ENCODE results near the gene PARD3B. TPM values are rescaled to one million over a fixed set of nuclear protein-coding genes. Genes with fewer than 3 reads are reported as not detected.

Gene PARD3B
- total and polyA plus RNA-seq, 2 of the 8 experiments (the other 6 are each of a cell fraction or from before 2014, with no cell fraction given), result 1.2 to 5.7 TPM

DNA sequence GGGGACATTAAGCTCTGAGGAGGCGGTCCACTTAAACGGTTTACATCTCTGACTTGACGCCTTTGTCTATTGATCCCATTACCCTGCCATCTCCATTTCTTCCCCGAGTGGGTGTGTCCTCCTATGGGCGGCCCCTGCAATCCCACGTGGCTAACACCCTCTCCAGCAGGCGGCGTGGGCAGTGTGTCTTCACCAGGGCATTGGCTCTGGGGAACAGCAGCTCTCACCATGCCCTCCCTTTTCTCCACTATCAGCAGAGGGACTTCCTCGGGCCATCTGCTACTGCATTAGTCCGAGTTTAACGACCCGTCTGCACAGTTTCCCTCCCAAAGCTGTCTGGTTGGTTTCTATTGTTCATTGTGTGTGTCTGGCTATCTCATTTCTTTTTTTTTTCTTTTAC lies 625.1 kb downstream of the PARD3B start:
- no peak overlapping the region for H3K23ac ChIP-seq (ENCODE audit: insufficient read length)
- POLR2A ChIA-PET (ENCODE audit: partially characterized antibody), result no interaction called here
- DNase-seq (ENCODE audit: low read depth in 1 of 2, low spot score in 2 of 2), result no peak
- H3K14ac ChIP-seq (ENCODE audit: insufficient read length), result no peak overlapping the region
- H3K4me3 ChIP-seq (ENCODE audit: extremely low read depth in 1 of 4, insufficient read depth in 2 of 4, low read depth in 3 of 4, low read length in 4 of 4), result no peak overlapping the region
- H4K5ac ChIP-seq (ENCODE audit: insufficient read length, low read depth, low read length), result no peak overlapping the region
- H3K27ac ChIP-seq (ENCODE audit: low read depth, low read length), result no peak overlapping the region
- H3K4me2 ChIP-seq (ENCODE audit: insufficient read depth in 1 of 2, low read depth in 2 of 2, low read length in 2 of 2), result no peak overlapping the region
- H3K79me1 ChIP-seq (ENCODE audit: low read depth, low read length), result no peaks in the 10 kb centered on the region
- no peaks in the 10 kb centered on the region; a peak in 1 of 4 replicates for H3K9me3 ChIP-seq (ENCODE audit: insufficient read depth in 2 of 2, low read depth in 1 of 2, low read length in 1 of 2)
- peaks cover 0 to 2% (median 0%) of the 10 kb centered on the region in 4 experiments; a peak in 1 of 7 replicates for H3K4me1 ChIP-seq (replicated peaks in 1 of 4; ENCODE audit: control insufficient read depth in 3 of 4, insufficient read depth in 4 of 4, low read length in 3 of 4)
- no peaks in the 10 kb centered on the region for H3K27me3 ChIP-seq (replicated peaks in 1 of 4; ENCODE audit: control insufficient read depth in 3 of 4, extremely low read depth in 1 of 4, insufficient read depth in 3 of 4, low read length in 3 of 4)
- no peak overlapping the region for H4K8ac ChIP-seq (ENCODE audit: extremely low read depth, insufficient read depth, low read length)
- no peak overlapping the region for H2BK15ac ChIP-seq (ENCODE audit: low read length)
- H4K20me1 ChIP-seq (replicated peaks in 1 of 2; ENCODE audit: control insufficient read depth in 1 of 2, insufficient read depth in 2 of 2, low read length in 2 of 2), result no peaks in the 10 kb centered on the region
- no peaks in the 10 kb centered on the region for H3K36me3 ChIP-seq (ENCODE audit: control insufficient read depth in 2 of 4, insufficient read depth in 4 of 4, low read length in 3 of 4)
- TF ChIP-seq CBX5 (IDR thresholded peaks at IDR 0.05; ENCODE audit: low read depth, low read length) (no peak), RAD21 (IDR thresholded peaks at IDR 0.05 in 1 of 2, conservative IDR thresholded peaks at IDR 0.05 in 1 of 2; ENCODE audit: low read depth in 2 of 2, low read length in 2 of 2) (peak in 1 of 2 experiments; percentile 13; a peak in 1 of 4 replicates), SIRT6 (IDR thresholded peaks at IDR 0.05; ENCODE audit: low read length) (no peak)
- TF ChIP-seq, protein P1, sequence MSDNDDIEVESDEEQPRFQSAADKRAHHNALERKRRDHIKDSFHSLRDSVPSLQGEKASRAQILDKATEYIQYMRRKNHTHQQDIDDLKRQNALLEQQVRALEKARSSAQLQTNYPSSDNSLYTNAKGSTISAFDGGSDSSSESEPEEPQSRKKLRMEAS (IDR thresholded peaks at IDR 0.05), result 0 out of 2 replicates have a peak, but pooled peaks have one; percentile 10
- no peak overlapping the region for H2BK120ac ChIP-seq (replicated peaks; ENCODE audit: low read depth, low read length)
- 82% methylated on average over 12 of the region's 12 CpGs; no CpG with 5 or more reads in 1 of the 2 experiments for WGBS, 2 experiments (ENCODE audit: extremely low coverage in 1 of 2, insufficient coverage in 1 of 2, insufficient read length in 1 of 2, insufficient replicate concordance in 2 of 2, low coverage in 1 of 2, low lambda C conversion rate in 2 of 2, missing lambda C conversion rate in 1 of 2)
- no peak for FAIRE-seq
- no peak overlapping the region for H2BK5ac ChIP-seq (ENCODE audit: low read depth, low read length)
- H3K4ac ChIP-seq (replicated peaks; ENCODE audit: insufficient read length, low read depth, low read length), result no peak overlapping the region
- H2AK5ac ChIP-seq (ENCODE audit: low read depth, low read length), result no peak overlapping the region
- no peaks in the 10 kb centered on the region for H3K79me2 ChIP-seq (ENCODE audit: control insufficient read depth in 1 of 2, insufficient read depth in 2 of 2, low read length in 2 of 2)
- H3K18ac ChIP-seq (ENCODE audit: extremely low read depth, low read length), result no peak overlapping the region
- H2AFZ ChIP-seq (ENCODE audit: low read length), result no peak overlapping the region
- H2BK12ac ChIP-seq (ENCODE audit: low read depth, low read length), result no peak overlapping the region
- no peak overlapping the region for H3K56ac ChIP-seq (replicated peaks; ENCODE audit: insufficient read length, low read depth, low read length)
- H3K23me2 ChIP-seq (ENCODE audit: low read depth, low read length), result no peaks in the 10 kb centered on the region
- H3K9ac ChIP-seq (replicated peaks in 1 of 4; ENCODE audit: extremely low read depth in 1 of 4, low read depth in 3 of 4, low read length in 3 of 4), result no peak overlapping the region
- H2BK20ac ChIP-seq (ENCODE audit: low read length), result no peak overlapping the region
- H4K91ac ChIP-seq (replicated peaks; ENCODE audit: insufficient read length, low read length), result no peak overlapping the region
- CTCF ChIA-PET (ENCODE audit: partially characterized antibody), result interaction anchor here (0.7 kb wide), 2 partner anchors 116 to 407 kb away, joined by 3 read pairs; no protein-coding TSS in a partner anchor

Measured in H1 (cell line).